Measurements from ENCODE around the gene PPARA.

- TF ChIP-seq REST (IDR thresholded peaks at IDR 0.05; ENCODE audit: unreplicated experiment) (no peak), CTCF (conservative IDR thresholded peaks at IDR 0.05; ENCODE audit: low read depth in 2 of 2) (no peak), EZH2phosphoT487 (IDR thresholded peaks at IDR 0.05; ENCODE audit: unreplicated experiment) (no peak), EZH2 (IDR thresholded peaks at IDR 0.05; ENCODE audit: low read depth, unreplicated experiment) (no peak), NANOG (IDR thresholded peaks at IDR 0.05; ENCODE audit: borderline replicate concordance) (no peak), ZNF114 (CRISPR knock-in tag; IDR thresholded peaks at IDR 0.05) (no peak), POLR2AphosphoS5 (IDR thresholded peaks at IDR 0.05; ENCODE audit: low read depth) (no peak), JUNB (IDR thresholded peaks at IDR 0.05; ENCODE audit: unreplicated experiment) (no peak), ETS1 (IDR thresholded peaks at IDR 0.05) (no peak), STAT1 (IDR thresholded peaks at IDR 0.05; ENCODE audit: unreplicated experiment) (no peak), CREB1 (CRISPR knock-in tag; IDR thresholded peaks at IDR 0.05; ENCODE audit: low read depth) (no peak)
Observed at GRCh38 chr22:46241396-46242007, 91.2 kb downstream of the PPARA start.

Measured in GM23338 (cell line).